Epithelial cell of proximal tubule (primary cell): ENCODE measurements around the gene BRD1. TPM values are rescaled to one million over a fixed set of nuclear protein-coding genes. Genes with fewer than 3 reads are reported as not detected.
A peak's percentile ranks its signal among the peaks of the same experiment; 100 is the strongest.

Experiments
- DNase-seq: peaks from one replicate; pipeline ENCODE4 v3.0.0-alpha.2; 2011; ENCODE audit warnings: low read depth
- H3K4me3 ChIP-seq: 2 replicates; pipeline ENCODE4 v1.5.1; 2011; ENCODE audit warnings: low read depth, mild to moderate bottlenecking, low read length
- CTCF ChIP-seq: conservative IDR thresholded peaks from 2 replicates; pipeline ENCODE4 v1.5.1; 2012; ENCODE audit warnings: low read depth, mild to moderate bottlenecking, low read length
- total RNA-seq: library from RNA; depleted of rRNA; stranded (reverse); fragments of >200 nt; gene quantifications from 2 replicates; pipeline ENCODE4 v1.2.3, GENCODE V29; 2015

The BRD1 gene
- total RNA-seq, result 23.1 and 41.8 TPM in 2 replicates

DNA sequence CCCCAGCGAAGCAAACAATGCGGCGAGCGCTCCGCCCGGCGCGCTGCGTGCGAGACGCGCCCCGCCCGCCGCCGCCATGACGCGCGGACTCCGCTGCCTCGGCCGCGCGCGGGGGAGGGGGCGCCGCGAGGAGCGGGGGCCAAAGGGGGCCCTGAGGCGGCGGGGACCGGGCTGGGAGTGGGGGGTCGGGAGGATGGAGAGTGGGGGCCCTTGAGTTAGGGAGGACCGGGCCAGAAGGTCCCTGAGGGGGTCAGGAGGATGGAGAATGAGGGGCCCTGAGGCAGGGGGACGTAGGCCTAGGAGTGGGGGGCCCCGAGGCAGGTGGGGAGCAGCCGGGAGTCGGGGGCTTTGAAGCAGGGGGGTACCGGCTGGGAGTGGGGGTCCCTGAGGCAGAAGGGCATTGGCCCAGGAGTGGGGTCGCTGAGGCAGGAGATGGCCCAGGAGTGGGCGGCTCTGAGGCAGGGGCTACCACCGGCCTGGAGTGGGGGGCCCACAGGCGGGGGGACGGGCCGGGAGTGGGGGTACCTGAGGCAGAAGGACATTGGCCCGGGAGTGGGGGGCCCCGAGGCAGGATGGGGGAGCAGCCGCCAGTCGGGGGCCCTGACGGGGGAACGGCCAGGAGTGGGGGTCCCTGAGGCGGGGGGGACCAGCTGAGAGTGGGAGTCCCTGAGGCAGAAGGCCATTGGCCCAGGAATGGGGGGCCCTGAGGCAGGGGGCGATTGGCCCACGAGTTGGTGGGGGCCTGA is at the start of gene BRD1:
Gene BRD1 (minus strand): TSS at position 21 of the 746 bp plus-strand sequence. CDS start 3,556 bp downstream, outside the sequence.
- DNase-seq, result no peak
- TF ChIP-seq CTCF, result no peak
- peak within 1 kb of the TSS; percentile 84 for H3K4me3 ChIP-seq

DNA sequence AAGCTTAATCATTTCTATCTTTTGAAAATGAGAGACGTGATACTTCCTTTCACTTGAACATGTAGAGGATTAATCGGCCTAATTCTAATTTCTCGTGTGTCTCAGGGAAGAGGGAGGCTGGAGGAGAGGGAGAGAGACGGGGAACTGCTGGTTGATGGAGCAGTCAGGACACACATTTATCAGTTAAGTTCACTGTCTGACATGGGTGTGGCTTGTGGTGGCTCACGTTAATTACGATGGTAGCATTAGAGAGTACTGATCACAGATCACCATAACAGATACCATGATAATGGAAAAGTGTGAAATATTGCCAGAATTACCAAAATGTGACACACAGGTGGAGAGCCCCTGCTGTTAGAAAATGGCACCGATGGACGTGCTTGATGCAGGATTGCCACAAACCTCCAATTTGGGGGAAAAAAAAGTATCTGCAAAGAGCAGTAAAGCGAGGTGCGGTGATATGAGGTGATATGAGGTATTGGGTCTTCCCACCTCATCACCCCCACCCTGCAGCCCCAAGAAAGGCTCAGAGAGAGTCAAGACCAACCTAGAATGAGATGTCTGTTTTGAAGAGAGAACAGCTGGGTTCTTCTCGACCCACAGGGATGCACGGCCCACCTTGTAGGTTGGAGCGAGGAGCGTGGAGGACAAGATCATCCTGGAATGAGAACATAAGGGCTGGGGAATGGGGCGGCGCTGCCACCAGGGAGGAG is 45.7 kb upstream of the BRD1 start:
- TF ChIP-seq CTCF, result no peak
- DNase-seq, result no peak
- no peak overlapping the region for H3K4me3 ChIP-seq

DNA sequence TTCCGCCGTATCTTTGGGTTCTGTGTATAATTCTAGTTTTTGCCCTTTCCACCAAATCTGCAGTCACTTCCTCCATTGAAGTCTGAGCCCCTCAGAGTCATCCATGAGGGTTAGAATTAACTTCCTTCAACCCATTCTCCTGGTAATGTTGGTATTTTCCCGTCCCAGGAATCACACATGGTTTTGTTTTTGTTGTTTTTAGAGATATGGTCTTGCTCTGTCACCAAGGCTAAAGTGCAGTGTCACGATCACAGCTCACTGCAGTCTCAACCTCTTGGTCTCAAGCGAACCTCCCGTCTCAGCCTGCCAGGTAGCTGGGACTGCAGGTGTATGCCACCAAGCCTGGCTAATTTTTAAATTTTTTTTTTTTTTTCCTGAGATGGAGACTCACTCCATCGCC is 44.7 kb upstream of the BRD1 start:
- DNase-seq, result no peak
- no peak for TF ChIP-seq CTCF
- no peak overlapping the region for H3K4me3 ChIP-seq

DNA sequence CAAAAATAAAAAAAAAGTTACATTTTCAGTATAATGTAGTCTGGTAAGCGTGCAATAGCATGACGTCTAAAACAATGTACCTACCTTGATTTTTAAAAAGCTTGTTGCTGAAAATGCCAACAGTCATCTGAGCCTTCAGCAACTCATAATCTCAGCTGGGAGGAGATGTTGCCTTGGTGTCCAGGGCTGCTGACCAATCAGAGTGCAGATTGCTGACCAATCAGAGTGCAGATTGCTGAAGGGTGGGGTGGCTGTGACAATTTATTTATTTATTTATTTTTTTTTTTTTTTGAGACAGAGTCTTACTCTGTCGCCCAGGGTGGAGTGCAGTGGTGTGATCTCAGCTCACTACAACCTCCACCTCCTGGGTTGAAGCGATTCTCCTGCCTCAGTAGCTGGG is 43.8 kb upstream of the BRD1 start:
- no peak for TF ChIP-seq CTCF
- H3K4me3 ChIP-seq, result no peak overlapping the region
- no peak for DNase-seq

DNA sequence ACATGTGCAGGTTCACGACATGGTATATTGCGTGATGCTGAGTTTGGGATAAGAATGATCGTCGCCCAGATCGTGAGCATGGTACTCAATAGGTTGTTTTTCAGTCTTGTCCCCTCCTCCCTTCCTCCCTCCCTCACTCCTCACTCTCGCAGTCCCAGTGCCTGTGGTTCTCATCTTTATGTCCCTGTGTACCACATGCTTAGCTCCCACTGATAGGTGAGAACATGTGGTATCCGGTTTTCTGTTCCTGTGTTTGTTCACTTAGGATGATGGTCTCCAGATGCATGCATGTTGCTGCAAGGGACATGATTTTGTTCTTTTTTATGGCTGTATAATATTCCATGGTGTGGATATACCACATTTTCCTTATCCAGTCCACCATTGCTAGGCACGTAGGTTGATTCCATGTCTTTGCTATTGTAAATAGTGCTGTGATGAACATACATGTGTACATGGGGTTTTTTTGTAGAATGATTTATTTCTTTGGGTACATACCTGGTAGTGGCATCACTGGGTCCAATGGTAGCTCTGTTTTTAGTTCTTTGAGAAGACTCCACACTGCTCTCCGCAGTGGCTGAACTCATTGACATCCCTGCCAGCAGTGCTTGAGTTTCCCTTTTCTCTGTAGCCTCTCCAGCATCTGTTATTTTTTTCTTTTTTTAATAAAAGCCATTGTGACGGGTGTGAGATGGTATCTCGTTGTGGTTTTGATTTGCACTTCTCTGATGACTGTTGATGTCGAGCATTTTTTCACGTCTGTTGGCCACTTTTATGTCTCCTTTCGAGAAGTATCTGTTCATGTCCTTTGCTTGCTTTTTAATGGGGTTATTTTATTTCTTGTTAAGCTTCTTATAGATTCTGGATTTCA is 42.4 kb upstream of the BRD1 start:
- no peak overlapping the region for H3K4me3 ChIP-seq
- TF ChIP-seq CTCF, result no peak
- no peak for DNase-seq

- no peak for TF ChIP-seq CTCF
- DNase-seq, result no peak
- no peak overlapping the region for H3K4me3 ChIP-seq
These were observed 41.6 kb upstream of the BRD1 start for GRCh38 chr22:49869086-49869830.
